GM18909 (cell line): ENCODE results near the gene ACAD8.
"Not testable (repeated sequence)": the region's sequence is repeated elsewhere in the genome, so short reads cannot be mapped to it uniquely, and the experiment has no call there.

Experiments used
- ATAC-seq: cut with Tn5 transposase; IDR thresholded peaks from one replicate; pipeline ENCODE4 v1.9.1; 2021; ENCODE audit warnings: mild to moderate bottlenecking; ENCODE audit not compliant: unreplicated experiment, poor library complexity

ACAD8 gene

GRCh38 chr11:134284349-134284748, 31.0 kb downstream of the ACAD8 start:
- ATAC-seq = not testable (repeated sequence)

- ATAC-seq = no peak
Observed at GRCh38 chr11:134287561-134287960, 34.2 kb downstream of the ACAD8 start.

- ATAC-seq = no peak
Observed at GRCh38 chr11:134288486-134288885, 35.1 kb downstream of the ACAD8 start.

- no peak for ATAC-seq
Observed at GRCh38 chr11:134289167-134289566, 35.8 kb downstream of the ACAD8 start.

GRCh38 chr11:134289789-134290188, 36.4 kb downstream of the ACAD8 start:
- no peak for ATAC-seq

- no peak for ATAC-seq
Observed at GRCh38 chr11:134290646-134291045, 37.3 kb downstream of the ACAD8 start.

GRCh38 chr11:134291196-134291595, 37.8 kb downstream of the ACAD8 start:
- no peak for ATAC-seq

GRCh38 chr11:134292661-134293060, 39.3 kb downstream of the ACAD8 start:
- ATAC-seq = no peak

- ATAC-seq = no peak
Observed at GRCh38 chr11:134293119-134294113, 40.0 kb downstream of the ACAD8 start.

- no peak for ATAC-seq
Observed at GRCh38 chr11:134294664-134295063, 41.3 kb downstream of the ACAD8 start.

GRCh38 chr11:134312223-134312622, 58.9 kb downstream of the ACAD8 start:
- no peak for ATAC-seq

GRCh38 chr11:134312807-134313206, 59.4 kb downstream of the ACAD8 start:
- ATAC-seq = no peak

- ATAC-seq = no peak
Observed at GRCh38 chr11:134313379-134313778, 60.0 kb downstream of the ACAD8 start.

- ATAC-seq = no peak
Observed at GRCh38 chr11:134313821-134314607, 60.6 kb downstream of the ACAD8 start.
